Measurements from ENCODE around the gene SEPTIN1.

GRCh38 chr16:30416047-30416603, 33.8 kb upstream of the SEPTIN1 start:
- TF ChIP-seq CTCF (conservative IDR thresholded peaks at IDR 0.05; ENCODE audit: low read length), result no peak
- TF ChIP-seq EZH2phosphoT487 (IDR thresholded peaks at IDR 0.05; ENCODE audit: borderline replicate concordance, low read depth, low read length), result no peak

All from OCI-LY7 (cell line).